PC-3 (cell line): ENCODE data around the gene MAST4.

Experiments
- CTCF ChIP-seq: fragments of 300-600 bp; sonication (generic); conservative IDR thresholded peaks from 2 replicates; pipeline ENCODE4 v1.5.1; 2017; ENCODE audit warnings: antibody characterized with exemption, low read depth, mild to moderate bottlenecking, low read length
- EZH2 ChIP-seq: fragments of 300-600 bp; sonication (generic); IDR thresholded peaks from one replicate; pipeline ENCODE4 v1.6.1; 2017; ENCODE audit warnings: antibody characterized with exemption, mild to moderate bottlenecking, low read length; ENCODE audit not compliant: unreplicated experiment
- EZH2phosphoT487 ChIP-seq: fragments of 300-600 bp; sonication (generic); IDR thresholded peaks from 2 replicates; pipeline ENCODE4 v1.6.1; 2018; ENCODE audit warnings: mild to moderate bottlenecking, antibody characterized with exemption, low read length, borderline replicate concordance

GRCh38 chr5:67141644-67142043, 545.5 kb downstream of the MAST4 start:
- TF ChIP-seq CTCF: no peak
- no peak for TF ChIP-seq EZH2phosphoT487
- no peak for TF ChIP-seq EZH2
